ENCODE results near the gene PIK3R2. TPM values are rescaled to one million over a fixed set of nuclear protein-coding genes. Genes with fewer than 3 reads are reported as not detected.
A peak's percentile ranks its signal among the peaks of the same experiment; 100 is the strongest.

PIK3R2 gene
- total RNA-seq, 4 donors from 2014 or later = 19.7 to 45.4 (median 28.2) TPM

- peak in 2 of 3 donors; percentile 55 to 71 for DNase-seq
- TF ChIP-seq POLR2A (IDR thresholded peaks at IDR 0.05) = no peak
- TF ChIP-seq, protein P1, sequence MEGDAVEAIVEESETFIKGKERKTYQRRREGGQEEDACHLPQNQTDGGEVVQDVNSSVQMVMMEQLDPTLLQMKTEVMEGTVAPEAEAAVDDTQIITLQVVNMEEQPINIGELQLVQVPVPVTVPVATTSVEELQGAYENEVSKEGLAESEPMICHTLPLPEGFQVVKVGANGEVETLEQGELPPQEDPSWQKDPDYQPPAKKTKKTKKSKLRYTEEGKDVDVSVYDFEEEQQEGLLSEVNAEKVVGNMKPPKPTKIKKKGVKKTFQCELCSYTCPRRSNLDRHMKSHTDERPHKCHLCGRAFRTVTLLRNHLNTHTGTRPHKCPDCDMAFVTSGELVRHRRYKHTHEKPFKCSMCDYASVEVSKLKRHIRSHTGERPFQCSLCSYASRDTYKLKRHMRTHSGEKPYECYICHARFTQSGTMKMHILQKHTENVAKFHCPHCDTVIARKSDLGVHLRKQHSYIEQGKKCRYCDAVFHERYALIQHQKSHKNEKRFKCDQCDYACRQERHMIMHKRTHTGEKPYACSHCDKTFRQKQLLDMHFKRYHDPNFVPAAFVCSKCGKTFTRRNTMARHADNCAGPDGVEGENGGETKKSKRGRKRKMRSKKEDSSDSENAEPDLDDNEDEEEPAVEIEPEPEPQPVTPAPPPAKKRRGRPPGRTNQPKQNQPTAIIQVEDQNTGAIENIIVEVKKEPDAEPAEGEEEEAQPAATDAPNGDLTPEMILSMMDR (IDR thresholded peaks at IDR 0.05) = no peak
- Histone ChIP-seq H3K36me3 (peaks cover 0 to 11% (median 0%) of the 10 kb centered on the region in 3 donors), H3K4me1 (peaks cover 0 to 26% (median 9%) of the 10 kb centered on the region in 4 donors), H3K9me3 (no peaks in the 10 kb centered on the region), H3K27me3 (no peaks in the 10 kb centered on the region), H3K4me3 (peak overlapping the region; percentile 47 to 83 (median 76)), H3K27ac (peak overlapping the region; percentile 64 to 84 (median 72))
These were observed 50.5 kb downstream of the PIK3R2 start for GRCh38 chr19:18203408-18203862.

DNA sequence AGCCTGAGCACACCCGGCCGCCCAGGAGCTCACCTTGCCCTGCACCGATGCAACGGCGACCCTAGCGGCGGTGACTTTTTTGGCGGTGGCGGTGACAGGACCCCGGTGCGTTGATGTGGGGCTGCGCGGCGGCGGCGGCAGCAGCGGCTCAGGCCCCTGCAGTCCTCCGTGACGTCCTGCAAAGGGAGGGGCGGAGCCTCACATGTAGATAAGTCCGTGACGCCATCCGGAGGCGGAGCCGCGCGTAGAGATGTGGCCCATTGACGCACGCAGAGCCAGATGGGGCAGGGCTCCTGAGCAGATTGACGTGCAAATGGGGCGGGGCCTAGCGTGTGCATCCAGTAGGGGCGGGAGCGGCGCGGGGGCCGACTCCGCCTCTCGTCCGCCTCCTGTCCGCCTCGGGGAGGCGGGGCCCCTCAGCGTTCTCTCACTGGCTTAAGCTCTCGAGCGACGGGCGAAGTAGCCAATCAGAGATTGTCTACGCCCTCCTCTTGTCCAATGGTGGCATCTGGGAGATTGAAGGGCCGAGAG is 51.0 kb downstream of the PIK3R2 start, which contains the start of gene RAB3A:
Gene RAB3A, minus strand, starts transcription at position 180 of the 531 bp plus-strand sequence. CDS start 1,302 bp downstream, outside the sequence.
- Histone ChIP-seq H3K4me1 (peaks cover 0 to 26% (median 9%) of the 10 kb centered on the region in 4 donors), H3K9me3 (no peaks in the 10 kb centered on the region), H3K4me3 (peak within 1 kb of the TSS; percentile 47 to 83 (median 76)), H3K27me3 (no peaks in the 10 kb centered on the region), H3K36me3 (peaks cover 0 to 6% (median 0%) of the 10 kb centered on the region in 3 donors), H3K27ac (peak within 1 kb of the TSS; percentile 84 to 96 (median 92))
- peak; percentile 100 for DNase-seq
- TF ChIP-seq POLR2A (IDR thresholded peaks at IDR 0.05) = peak; percentile 66 to 67
- TF ChIP-seq, protein P1 (IDR thresholded peaks at IDR 0.05) = no peak

- Histone ChIP-seq H3K36me3 (peaks cover 0 to 4% (median 0%) of the 10 kb centered on the region in 3 donors), H3K4me1 (peaks cover 0 to 26% (median 9%) of the 10 kb centered on the region in 4 donors), H3K9me3 (no peaks in the 10 kb centered on the region), H3K27me3 (no peaks in the 10 kb centered on the region), H3K27ac (peak overlapping the region; percentile 84 to 96 (median 92)), H3K4me3 (peak overlapping the region; percentile 42 to 60 (median 53))
- DNase-seq = peak; percentile 61 to 84 (median 76)
- TF ChIP-seq POLR2A (IDR thresholded peaks at IDR 0.05) = peak in 1 of 2 donors; percentile 9
- TF ChIP-seq, protein P1 (IDR thresholded peaks at IDR 0.05) = no peak
These were observed 51.6 kb downstream of the PIK3R2 start for GRCh38 chr19:18204394-18205199.

DNA sequence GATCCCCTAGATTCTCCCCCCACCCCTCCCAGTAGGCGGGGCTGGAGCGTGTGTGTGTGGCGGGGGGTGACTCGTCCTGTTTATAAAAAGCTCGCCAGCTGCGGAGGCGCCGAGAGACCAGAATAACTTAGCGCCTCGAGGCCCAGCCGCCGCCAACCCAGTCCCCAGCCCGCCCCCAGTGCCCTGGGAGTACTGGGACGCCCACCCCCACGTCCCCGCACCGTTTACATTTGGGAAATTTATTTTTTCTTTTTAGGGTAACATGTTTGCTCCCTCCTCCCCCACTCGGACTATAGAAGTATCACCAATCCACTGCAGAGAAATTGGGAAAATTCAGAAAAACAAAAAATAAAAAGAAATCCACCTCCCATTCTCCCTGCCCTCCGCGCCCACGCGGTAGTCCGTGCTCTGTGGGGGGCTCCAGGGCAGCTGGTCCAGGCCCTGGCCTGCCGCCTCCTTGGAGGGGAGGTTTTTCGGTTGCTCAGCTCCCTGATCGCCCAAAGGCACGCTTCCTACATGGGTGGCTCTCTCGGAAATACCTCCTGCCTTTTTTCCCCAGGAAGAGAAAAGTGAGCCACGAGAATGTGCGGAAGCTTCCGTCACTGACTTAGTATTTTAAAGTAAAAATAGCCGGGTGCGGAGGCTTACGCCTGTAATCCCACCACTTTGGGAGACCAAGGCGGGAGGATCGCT is 52.4 kb downstream of the PIK3R2 start:
- TF ChIP-seq, protein P1 (IDR thresholded peaks at IDR 0.05) = no peak
- TF ChIP-seq POLR2A (IDR thresholded peaks at IDR 0.05) = no peak
- peak; percentile 74 to 90 (median 88) for DNase-seq
- Histone ChIP-seq H3K4me1 (peaks cover 0 to 26% (median 9%) of the 10 kb centered on the region in 4 donors), H3K9me3 (no peaks in the 10 kb centered on the region), H3K27ac (peak overlapping the region; percentile 84 to 96 (median 92)), H3K36me3 (no peaks in the 10 kb centered on the region), H3K4me3 (peak overlapping the region; percentile 42 to 60 (median 53)), H3K27me3 (no peaks in the 10 kb centered on the region)

- no peak overlapping the region for H3K4me3 ChIP-seq
These were observed 53.1 kb downstream of the PIK3R2 start for GRCh38 chr19:18206018-18206417.

More at GRCh38 chr19:18206018-18206417, 53.1 kb downstream of the PIK3R2 start:
- Histone ChIP-seq H3K27ac (peak overlapping the region in 2 of 4 donors; percentile 92 to 96), H3K27me3 (no peaks in the 10 kb centered on the region), H3K36me3 (no peaks in the 10 kb centered on the region), H3K9me3 (no peaks in the 10 kb centered on the region), H3K4me1 (peaks cover 0 to 26% (median 9%) of the 10 kb centered on the region in 4 donors)
- DNase-seq = no peak
- TF ChIP-seq, protein P1 (IDR thresholded peaks at IDR 0.05) = no peak

Data from Peyer's patch (tissue), 4 donors.